Parathyroid adenoma (tissue), 2 donors: Measurements from ENCODE around the gene ZFAND3.

Experiments used
- H2AFZ ChIP-seq: fragments of 300-600 bp; sonication (generic); one replicate; pipeline ENCODE4 v1.7.0; 2017; ENCODE audit warnings: antibody characterized with exemption, mild to moderate bottlenecking
- H3K27ac ChIP-seq: fragments of 300-600 bp; sonication (generic); one replicate; pipeline ENCODE4 v1.7.0; 2017
- H3K27me3 ChIP-seq: fragments of 300-600 bp; sonication (generic); one replicate; pipeline ENCODE4 v1.7.0; 2017; ENCODE audit warnings: low read length; ENCODE audit not compliant: control insufficient read depth, insufficient read depth
- H3K36me3 ChIP-seq: fragments of 300-600 bp; sonication (generic); one replicate; pipeline ENCODE4 v1.7.0; 2017; ENCODE audit warnings: low read length; ENCODE audit not compliant: control insufficient read depth, insufficient read depth
- H3K4me1 ChIP-seq: fragments of 300-600 bp; sonication (generic); one replicate; pipeline ENCODE4 v1.7.0; 2017; ENCODE audit warnings: control low read depth
- H3K4me2 ChIP-seq: fragments of 300-600 bp; sonication (generic); one replicate; pipeline ENCODE4 v1.7.0; 2017; ENCODE audit warnings: low read length
- H3K4me3 ChIP-seq: fragments of 300-600 bp; sonication (generic); one replicate; pipeline ENCODE4 v1.7.0; 2017; ENCODE audit warnings: low read depth, low read length
- H3K79me2 ChIP-seq: fragments of 300-600 bp; sonication (generic); one replicate; pipeline ENCODE4 v1.7.0; 2017; ENCODE audit warnings: control low read depth
- H3K9ac ChIP-seq: fragments of 300-600 bp; sonication (generic); one replicate; pipeline ENCODE4 v1.7.0; 2017; ENCODE audit warnings: mild to moderate bottlenecking
- H3K9me3 ChIP-seq: fragments of 300-600 bp; sonication (generic); one replicate; pipeline ENCODE4 v1.7.0; 2017; ENCODE audit warnings: low read length; ENCODE audit not compliant: control insufficient read depth
- TF ChIP-seq, protein P1 (sequence below): fragments of 300-600 bp; sonication (generic); IDR thresholded peaks from one replicate; pipeline ENCODE4 v1.7.0; 2017; ENCODE audit warnings: antibody characterized with exemption, mild to moderate bottlenecking
- donor health status: primary hyperparathyroidism.

Gene ZFAND3

GRCh38 chr6:38169221-38169976, 349.9 kb downstream of the ZFAND3 start:
- TF ChIP-seq, protein P1, sequence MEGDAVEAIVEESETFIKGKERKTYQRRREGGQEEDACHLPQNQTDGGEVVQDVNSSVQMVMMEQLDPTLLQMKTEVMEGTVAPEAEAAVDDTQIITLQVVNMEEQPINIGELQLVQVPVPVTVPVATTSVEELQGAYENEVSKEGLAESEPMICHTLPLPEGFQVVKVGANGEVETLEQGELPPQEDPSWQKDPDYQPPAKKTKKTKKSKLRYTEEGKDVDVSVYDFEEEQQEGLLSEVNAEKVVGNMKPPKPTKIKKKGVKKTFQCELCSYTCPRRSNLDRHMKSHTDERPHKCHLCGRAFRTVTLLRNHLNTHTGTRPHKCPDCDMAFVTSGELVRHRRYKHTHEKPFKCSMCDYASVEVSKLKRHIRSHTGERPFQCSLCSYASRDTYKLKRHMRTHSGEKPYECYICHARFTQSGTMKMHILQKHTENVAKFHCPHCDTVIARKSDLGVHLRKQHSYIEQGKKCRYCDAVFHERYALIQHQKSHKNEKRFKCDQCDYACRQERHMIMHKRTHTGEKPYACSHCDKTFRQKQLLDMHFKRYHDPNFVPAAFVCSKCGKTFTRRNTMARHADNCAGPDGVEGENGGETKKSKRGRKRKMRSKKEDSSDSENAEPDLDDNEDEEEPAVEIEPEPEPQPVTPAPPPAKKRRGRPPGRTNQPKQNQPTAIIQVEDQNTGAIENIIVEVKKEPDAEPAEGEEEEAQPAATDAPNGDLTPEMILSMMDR, result no peak
- Histone ChIP-seq H3K4me2 (no peak overlapping the region), H3K27me3 (no peaks in the 10 kb centered on the region), H3K79me2 (no peaks in the 10 kb centered on the region), H3K4me3 (no peak overlapping the region), H3K36me3 (no peaks in the 10 kb centered on the region), H3K4me1 (no peaks in the 10 kb centered on the region), H2AFZ (no peak overlapping the region), H3K9me3 (no peaks in the 10 kb centered on the region), H3K9ac (no peak overlapping the region), H3K27ac (no peak overlapping the region)

DNA sequence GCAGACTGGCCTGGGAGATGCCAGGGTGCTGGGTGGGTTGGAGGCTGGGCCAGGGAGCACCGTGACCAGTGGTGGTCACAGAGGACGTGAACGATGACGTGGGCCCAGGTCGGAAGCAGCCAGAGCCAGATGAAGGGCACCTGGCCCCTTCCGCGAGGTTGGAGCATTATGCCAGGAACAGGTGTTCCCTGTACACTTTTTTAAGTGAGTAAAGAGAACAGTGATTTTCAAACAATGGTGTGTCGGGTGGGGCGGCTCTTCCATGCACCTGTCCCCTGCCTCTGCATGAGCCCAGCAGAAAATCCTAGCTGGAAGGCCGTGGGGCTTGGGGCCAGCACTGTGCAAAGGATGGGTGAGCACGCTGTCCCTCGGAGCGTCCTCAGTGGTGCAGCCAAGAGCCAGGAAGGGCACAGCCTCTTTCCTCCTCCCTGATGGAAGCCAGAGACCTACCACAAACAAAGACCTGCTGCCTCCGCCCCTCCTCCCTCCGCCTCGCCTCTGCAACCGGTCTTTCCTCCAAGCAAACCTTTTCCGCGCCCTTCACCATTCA, 350.5 kb downstream of the ZFAND3 start:
- no peaks in the 10 kb centered on the region for H3K4me1 ChIP-seq
- no peak overlapping the region for H3K4me2 ChIP-seq
- H2AFZ ChIP-seq, result no peak overlapping the region
- TF ChIP-seq, protein P1, result no peak
- H3K4me3 ChIP-seq, result no peak overlapping the region
- H3K36me3 ChIP-seq, result no peaks in the 10 kb centered on the region
- H3K9ac ChIP-seq, result no peak overlapping the region
- H3K27me3 ChIP-seq, result no peaks in the 10 kb centered on the region
- H3K79me2 ChIP-seq, result no peaks in the 10 kb centered on the region
- no peaks in the 10 kb centered on the region for H3K9me3 ChIP-seq
- H3K27ac ChIP-seq, result no peak overlapping the region

- Histone ChIP-seq H3K27ac (no peak overlapping the region), H3K36me3 (no peaks in the 10 kb centered on the region), H2AFZ (no peak overlapping the region), H3K27me3 (no peaks in the 10 kb centered on the region), H3K4me1 (no peaks in the 10 kb centered on the region), H3K4me3 (no peak overlapping the region), H3K9ac (no peak overlapping the region), H3K4me2 (no peak overlapping the region), H3K9me3 (no peaks in the 10 kb centered on the region), H3K79me2 (no peaks in the 10 kb centered on the region)
- TF ChIP-seq, protein P1, result no peak
Measured at GRCh38 chr6:38170666-38171355, 351.3 kb downstream of the ZFAND3 start.

- TF ChIP-seq, protein P1, result no peak
Measured at GRCh38 chr6:38171997-38172738, 352.6 kb downstream of the ZFAND3 start.

More at GRCh38 chr6:38171997-38172738, 352.6 kb downstream of the ZFAND3 start:
- Histone ChIP-seq H3K27me3 (no peaks in the 10 kb centered on the region), H3K9ac (no peak overlapping the region), H2AFZ (no peak overlapping the region), H3K27ac (no peak overlapping the region), H3K4me1 (no peaks in the 10 kb centered on the region), H3K36me3 (no peaks in the 10 kb centered on the region), H3K4me3 (no peak overlapping the region), H3K9me3 (no peaks in the 10 kb centered on the region), H3K79me2 (no peaks in the 10 kb centered on the region), H3K4me2 (no peak overlapping the region)
